CD4-positive, alpha-beta T cell treated with Interleukin-4 for 4 hours (primary cell): ENCODE data around the gene CENPS.
A peak's percentile ranks its signal among the peaks of the same experiment; 100 is the strongest.
"Not testable (repeated sequence)": the region's sequence is repeated elsewhere in the genome, so short reads cannot be mapped to it uniquely, and the experiment has no call there.

Source experiments
- DNase-seq: peaks from one replicate; pipeline ENCODE4 v3.0.0-alpha.2; 2020

CENPS gene

GRCh38 chr1:10421637-10422036, 8.6 kb upstream of the CENPS start:
- no peak for DNase-seq

- no peak for DNase-seq
Observed at GRCh38 chr1:10424034-10424433, 6.2 kb upstream of the CENPS start.

GRCh38 chr1:10424651-10425050, 5.6 kb upstream of the CENPS start:
- no peak for DNase-seq

- DNase-seq, result not testable (repeated sequence)
Observed at GRCh38 chr1:10425826-10426534, 4.3 kb upstream of the CENPS start.

GRCh38 chr1:10426535-10426848, 3.7 kb upstream of the CENPS start:
- DNase-seq, result not testable (repeated sequence)

GRCh38 chr1:10428984-10429383, 1.2 kb upstream of the CENPS start:
- DNase-seq, result no peak

- peak; percentile 6 for DNase-seq
Observed at GRCh38 chr1:10429868-10430215, 391 bp upstream of the CENPS start.

GRCh38 chr1:10431070-10431730, 967 bp downstream of the CENPS start:
- no peak for DNase-seq

GRCh38 chr1:10432910-10433700, 2.9 kb downstream of the CENPS start:
- no peak for DNase-seq

- DNase-seq, result no peak
Observed at GRCh38 chr1:10433790-10434189, 3.6 kb downstream of the CENPS start.

GRCh38 chr1:10434590-10434989, 4.4 kb downstream of the CENPS start:
- no peak for DNase-seq

- DNase-seq, result no peak
Observed at GRCh38 chr1:10437052-10437451, 6.8 kb downstream of the CENPS start.

- DNase-seq, result no peak
Observed at GRCh38 chr1:10438677-10439163, 8.5 kb downstream of the CENPS start.

GRCh38 chr1:10440305-10440704, 10.1 kb downstream of the CENPS start:
- no peak for DNase-seq

- no peak for DNase-seq
Observed at GRCh38 chr1:10440794-10441193, 10.6 kb downstream of the CENPS start.

- no peak for DNase-seq
Observed at GRCh38 chr1:10444248-10444647, 14.0 kb downstream of the CENPS start.

GRCh38 chr1:10444795-10445397, 14.7 kb downstream of the CENPS start:
- no peak for DNase-seq

- DNase-seq, result no peak
Observed at GRCh38 chr1:10446790-10447422, 16.7 kb downstream of the CENPS start.

- DNase-seq, result no peak
Observed at GRCh38 chr1:10449751-10450150, 19.5 kb downstream of the CENPS start, which contains the start of gene CORT. Gene CORT (plus strand): TSS chr1:10450031. CDS start chr1:10450224, 193 bp downstream.

- DNase-seq, result no peak
Observed at GRCh38 chr1:10450156-10450814, 20.1 kb downstream of the CENPS start.

GRCh38 chr1:10450836-10451235, 20.6 kb downstream of the CENPS start:
- DNase-seq, result no peak

- no peak for DNase-seq
Observed at GRCh38 chr1:10451287-10451686, 21.1 kb downstream of the CENPS start.
